GM18951 (cell line): ENCODE data around the gene L3MBTL2.

Experiments
- POLR2A ChIP-seq: IDR thresholded peaks from 4 replicates; pipeline ENCODE4 v1.6.1; 2011; ENCODE audit warnings: mild to moderate bottlenecking; ENCODE audit not compliant: insufficient read length, insufficient read depth; ENCODE audit errors: extremely low read depth
- in situ Hi-C: fragments of 300-500 bp; cut with MboI; formaldehyde crosslinking; loops from one replicate; pipeline ENCODE4 v1.12.0; 2022; ENCODE audit warnings: low sequenced_read_pairs, mixed read lengths, inconsistent platforms; ENCODE audit not compliant: unreplicated experiment

The L3MBTL2 gene

GRCh38 chr22:41239443-41240128, 34.5 kb downstream of the L3MBTL2 start:
- TF ChIP-seq POLR2A: no peak
- in situ Hi-C loops: no loop called here

GRCh38 chr22:41240377-41241132, 35.4 kb downstream of the L3MBTL2 start, which contains the start of gene CHADL:
Gene CHADL, minus strand, starts transcription at chr22:41240931. Its CDS starts 50 bp downstream, at chr22:41240881.
- in situ Hi-C loops: no loop called here
- no peak for TF ChIP-seq POLR2A

DNA sequence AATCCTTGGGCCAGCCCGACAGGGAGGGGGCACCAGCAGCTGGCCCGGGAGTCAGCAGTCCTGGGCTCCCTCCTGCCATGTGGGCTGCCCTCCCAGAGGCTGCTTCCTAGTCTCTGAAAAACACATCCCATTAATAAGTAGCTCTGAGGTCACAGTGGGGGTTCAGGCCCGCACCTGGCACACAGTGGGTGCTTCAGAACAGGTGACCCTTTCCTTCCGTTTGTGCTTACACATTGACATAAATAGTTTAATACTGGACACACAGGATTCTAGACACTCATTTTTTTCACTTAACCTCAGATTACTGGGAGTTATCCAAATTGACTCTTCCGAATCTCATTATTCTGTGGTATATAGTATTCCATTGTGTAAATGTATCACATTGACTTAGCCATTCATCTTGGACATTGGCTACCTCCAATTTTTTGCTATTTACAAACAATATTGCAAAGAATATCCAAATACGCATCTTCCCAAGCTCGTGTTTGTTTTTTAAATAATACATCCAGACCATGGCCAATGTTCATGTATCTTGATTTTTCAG, 36.1 kb downstream of the L3MBTL2 start:
- in situ Hi-C loops: no loop called here
- TF ChIP-seq POLR2A: no peak

GRCh38 chr22:41242396-41243117, 37.4 kb downstream of the L3MBTL2 start:
- TF ChIP-seq POLR2A: no peak
- in situ Hi-C loops: no loop called here

GRCh38 chr22:41243361-41243760, 38.2 kb downstream of the L3MBTL2 start:
- in situ Hi-C loops: no loop called here
- no peak for TF ChIP-seq POLR2A

- in situ Hi-C loops: no loop called here
- no peak for TF ChIP-seq POLR2A
Observed at GRCh38 chr22:41245917-41246499, 40.9 kb downstream of the L3MBTL2 start.

GRCh38 chr22:41247703-41248102, 42.6 kb downstream of the L3MBTL2 start:
- in situ Hi-C loops: no loop called here
- no peak for TF ChIP-seq POLR2A

GRCh38 chr22:41248314-41248713, 43.2 kb downstream of the L3MBTL2 start:
- no peak for TF ChIP-seq POLR2A

GRCh38 chr22:41248758-41249157, 43.6 kb downstream of the L3MBTL2 start:
- TF ChIP-seq POLR2A: no peak
- in situ Hi-C loops: no loop called here

More at GRCh38 chr22:41248314-41248713, 43.2 kb downstream of the L3MBTL2 start:
- in situ Hi-C loops: no loop called here

- in situ Hi-C loops: no loop called here
- TF ChIP-seq POLR2A: no peak
Observed at GRCh38 chr22:41249442-41249841, 44.3 kb downstream of the L3MBTL2 start.

DNA sequence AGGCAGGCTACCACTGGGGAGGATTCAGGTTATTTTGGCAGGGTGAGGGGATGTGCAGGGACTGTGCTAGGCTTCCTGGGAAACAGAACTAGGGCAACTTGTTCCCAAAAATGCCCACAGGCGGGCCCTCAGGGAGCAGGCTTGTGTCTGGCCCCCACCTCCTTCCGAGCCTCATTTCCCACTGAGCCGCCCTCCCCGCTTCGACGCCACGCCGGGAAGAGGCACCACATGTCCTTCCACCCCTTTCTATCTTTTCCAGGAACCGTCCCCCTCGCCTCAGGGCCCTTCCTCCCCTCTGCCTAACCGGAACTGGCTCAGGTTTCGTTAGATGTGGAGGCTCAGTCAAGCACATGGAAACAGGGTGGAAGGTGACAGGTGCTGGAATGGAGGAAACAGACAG, 45.0 kb downstream of the L3MBTL2 start:
- in situ Hi-C loops: no loop called here
- no peak for TF ChIP-seq POLR2A

DNA sequence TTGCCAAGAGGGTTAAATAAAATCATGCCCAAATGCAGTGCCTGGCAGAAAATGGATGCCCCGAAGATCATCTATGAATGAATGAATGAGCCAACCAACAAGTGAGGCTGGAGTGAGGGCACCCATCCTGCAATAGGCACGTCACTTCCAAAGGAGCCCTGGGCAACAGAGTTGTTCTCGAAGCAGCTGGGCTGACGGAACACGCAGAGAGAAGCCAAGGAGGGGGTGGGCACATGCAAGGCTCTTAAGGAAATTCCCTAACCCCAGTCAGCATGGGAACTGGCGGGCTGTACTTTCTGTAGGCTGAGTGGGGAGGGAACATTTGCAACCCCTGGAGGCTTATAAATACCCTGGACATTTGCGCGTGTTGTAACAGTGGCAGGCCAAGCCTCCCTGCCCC, 47.3 kb downstream of the L3MBTL2 start:
- in situ Hi-C loops: no loop called here
- no peak for TF ChIP-seq POLR2A

DNA sequence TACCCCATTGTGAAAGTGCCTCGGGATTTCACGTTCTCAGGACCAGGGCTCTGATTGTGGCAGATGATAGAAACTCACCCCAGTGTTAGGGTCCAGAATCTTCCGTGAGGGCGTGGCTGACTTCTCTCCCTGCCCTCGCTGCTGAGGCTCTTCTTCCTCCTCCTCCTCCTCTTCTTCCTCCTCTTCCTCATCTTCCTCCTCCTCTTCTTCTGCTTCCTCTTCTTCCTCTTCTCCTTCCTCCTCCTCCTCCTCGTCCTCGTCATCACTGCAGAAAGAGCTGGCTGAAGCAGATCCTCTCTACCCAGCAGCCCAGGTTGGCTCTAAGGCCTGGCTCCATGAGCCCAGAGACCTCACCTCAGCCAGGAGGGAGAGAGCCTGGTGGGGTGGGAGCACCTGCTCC, 49.1 kb downstream of the L3MBTL2 start:
- in situ Hi-C loops: no loop called here
- no peak for TF ChIP-seq POLR2A
